IPS DF 6.9 (cell line): ENCODE results near the gene WDR27.
"Not testable (repeated sequence)": the region's sequence is repeated elsewhere in the genome, so short reads cannot be mapped to it uniquely, and the experiment has no call there.

Experiments used
- DNase-seq: peaks from one replicate; pipeline ENCODE4 v3.0.0-alpha.2; 2013; ENCODE audit warnings: low read depth, low spot score
- H3K27ac ChIP-seq: one replicate; pipeline ENCODE4 v1.5.1; 2013; ENCODE audit warnings: low read length, control low read depth
- H3K27me3 ChIP-seq: 2 replicates; pipeline ENCODE4 v1.6.1; 2013; ENCODE audit warnings: mild to moderate bottlenecking, low read length; ENCODE audit not compliant: control insufficient read depth, insufficient read depth
- H3K36me3 ChIP-seq: 2 replicates; pipeline ENCODE4 v1.6.1; 2013; ENCODE audit warnings: low read length; ENCODE audit not compliant: control insufficient read depth, insufficient read depth
- H3K4me1 ChIP-seq: 2 replicates; pipeline ENCODE4 v1.6.1; 2013; ENCODE audit warnings: low read length; ENCODE audit not compliant: control insufficient read depth, insufficient read depth
- H3K4me3 ChIP-seq: 2 replicates; pipeline ENCODE4 v1.5.1; 2013; ENCODE audit warnings: mild to moderate bottlenecking, low read length
- H3K9me3 ChIP-seq: 2 replicates; pipeline ENCODE4 v1.6.1; 2013; ENCODE audit warnings: low read length, inconsistent platforms; ENCODE audit not compliant: control insufficient read depth, insufficient read depth
- WGBS: extraction: QIAGEN DNeasy Blood & Tissue Kit; methylation state at CpG from one replicate; pipeline ENCODE4 v1.1.7; 2013; ENCODE audit warnings: mixed read lengths, missing lambda C conversion rate; ENCODE audit not compliant: insufficient read length, insufficient coverage; 5-methylcytosine and 5-hydroxymethylcytosine counted together

Gene WDR27

DNA sequence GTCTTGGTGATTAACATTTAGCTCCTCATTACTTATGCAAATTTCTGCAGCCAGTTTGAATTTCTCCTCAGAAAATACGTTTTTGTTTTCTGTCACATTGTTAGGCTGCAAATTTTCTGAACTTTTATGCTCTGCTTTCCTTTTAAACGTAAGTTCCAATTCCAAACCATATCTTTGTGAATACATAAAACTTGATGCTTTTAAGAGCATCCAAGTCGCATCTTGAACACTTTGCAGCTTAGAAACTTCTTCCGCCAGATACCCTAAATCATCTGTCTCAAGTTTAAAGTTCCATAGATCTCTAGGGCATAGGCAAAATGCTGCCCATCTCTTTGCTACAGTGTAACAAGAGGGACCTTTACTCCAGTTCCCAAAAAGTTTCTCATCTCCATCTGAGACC, 234.1 kb downstream of the WDR27 start:
- H3K36me3 ChIP-seq, H3K27me3 ChIP-seq, H3K9me3 ChIP-seq, DNase-seq, H3K4me1 ChIP-seq, H3K4me3 ChIP-seq, H3K27ac ChIP-seq: not testable (repeated sequence)
- WGBS, result no CpG with 5 or more reads among the region's 4 CpGs

- no CpG with 5 or more reads among the region's 2 CpGs for WGBS
These were observed 235.6 kb downstream of the WDR27 start for GRCh38 chr6:169466256-169466655.

DNA sequence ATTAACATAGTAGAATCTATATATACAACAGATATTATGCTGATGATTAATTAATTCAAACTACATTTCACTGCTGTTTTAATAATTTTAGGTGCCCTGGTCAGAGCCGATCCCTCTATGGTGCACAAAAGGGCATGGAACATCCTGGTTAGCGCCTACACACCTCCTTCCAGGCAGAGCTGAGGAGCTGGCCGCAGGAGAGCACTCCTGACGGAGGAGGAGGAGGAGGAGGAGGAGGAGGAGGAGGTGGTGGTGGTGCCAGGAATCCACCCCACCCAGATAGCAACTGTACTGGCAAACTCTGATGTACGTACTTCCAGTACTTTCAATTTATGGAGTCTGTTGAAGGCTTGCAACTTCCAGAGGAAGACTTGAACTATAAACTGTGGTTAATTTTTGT, 244.1 kb downstream of the WDR27 start:
- Histone ChIP-seq H3K36me3 (peaks cover 5% of the 10 kb centered on the region), H3K9me3 (no peaks in the 10 kb centered on the region), H3K4me3 (no peak overlapping the region), H3K27me3 (no peaks in the 10 kb centered on the region), H3K4me1 (no peaks in the 10 kb centered on the region), H3K27ac (no peak overlapping the region)
- DNase-seq, result no peak
- no CpG with 5 or more reads among the region's 5 CpGs for WGBS

More at GRCh38 chr6:169466256-169466655, 235.6 kb downstream of the WDR27 start:
- H3K4me1 ChIP-seq, H3K4me3 ChIP-seq, DNase-seq, H3K27me3 ChIP-seq, H3K9me3 ChIP-seq, H3K36me3 ChIP-seq, H3K27ac ChIP-seq: not testable (repeated sequence)

- Histone ChIP-seq H3K27ac (no peak overlapping the region), H3K4me1 (no peaks in the 10 kb centered on the region), H3K36me3 (peaks cover 5% of the 10 kb centered on the region), H3K27me3 (no peaks in the 10 kb centered on the region), H3K9me3 (no peaks in the 10 kb centered on the region), H3K4me3 (no peak overlapping the region)
- no peak for DNase-seq
- no CpG with 5 or more reads among the region's 12 CpGs for WGBS
These were observed 245.0 kb downstream of the WDR27 start for GRCh38 chr6:169456840-169457239.

- no CpG with 5 or more reads among the region's 1 CpG for WGBS
- DNase-seq, result no peak
These were observed 246.4 kb downstream of the WDR27 start for GRCh38 chr6:169455470-169455869.

GRCh38 chr6:169454872-169455204, 247.0 kb downstream of the WDR27 start:
- H3K27me3 ChIP-seq, result no peaks in the 10 kb centered on the region
- H3K4me1 ChIP-seq, result no peaks in the 10 kb centered on the region
- H3K4me3 ChIP-seq, result no peak overlapping the region
- no CpG with 5 or more reads among the region's 10 CpGs for WGBS
- DNase-seq, result no peak
- no peak overlapping the region for H3K27ac ChIP-seq
- H3K9me3 ChIP-seq, result no peaks in the 10 kb centered on the region
- peaks cover 5% of the 10 kb centered on the region for H3K36me3 ChIP-seq

More at GRCh38 chr6:169455470-169455869, 246.4 kb downstream of the WDR27 start:
- no peak overlapping the region for H3K27ac ChIP-seq
- peaks cover 5% of the 10 kb centered on the region for H3K36me3 ChIP-seq
- no peak overlapping the region for H3K4me3 ChIP-seq
- H3K27me3 ChIP-seq, result no peaks in the 10 kb centered on the region
- H3K4me1 ChIP-seq, result no peaks in the 10 kb centered on the region
- H3K9me3 ChIP-seq, result no peaks in the 10 kb centered on the region

GRCh38 chr6:169454204-169454871, 247.5 kb downstream of the WDR27 start:
- no CpG with 5 or more reads among the region's 8 CpGs for WGBS
- no peak for DNase-seq
- Histone ChIP-seq H3K36me3 (peaks cover 5% of the 10 kb centered on the region), H3K27ac (no peak overlapping the region), H3K9me3 (no peaks in the 10 kb centered on the region), H3K27me3 (no peaks in the 10 kb centered on the region), H3K4me1 (no peaks in the 10 kb centered on the region), H3K4me3 (no peak overlapping the region)

- no peak overlapping the region for H3K27ac ChIP-seq
- WGBS, result no CpG with 5 or more reads among the region's 11 CpGs
- no peak for DNase-seq
These were observed 248.8 kb downstream of the WDR27 start for GRCh38 chr6:169452869-169453620.

GRCh38 chr6:169452117-169452868, 249.5 kb downstream of the WDR27 start:
- H3K27me3 ChIP-seq, result no peaks in the 10 kb centered on the region
- peaks cover 5% of the 10 kb centered on the region for H3K36me3 ChIP-seq
- WGBS, result no CpG with 5 or more reads among the region's 36 CpGs
- H3K27ac ChIP-seq, result no peak overlapping the region
- no peaks in the 10 kb centered on the region for H3K4me1 ChIP-seq
- H3K4me3 ChIP-seq, result no peak overlapping the region
- no peaks in the 10 kb centered on the region for H3K9me3 ChIP-seq
- no peak for DNase-seq

More at GRCh38 chr6:169452869-169453620, 248.8 kb downstream of the WDR27 start:
- Histone ChIP-seq H3K9me3 (no peaks in the 10 kb centered on the region), H3K4me1 (no peaks in the 10 kb centered on the region), H3K36me3 (peaks cover 5% of the 10 kb centered on the region), H3K4me3 (no peak overlapping the region), H3K27me3 (no peaks in the 10 kb centered on the region)

DNA sequence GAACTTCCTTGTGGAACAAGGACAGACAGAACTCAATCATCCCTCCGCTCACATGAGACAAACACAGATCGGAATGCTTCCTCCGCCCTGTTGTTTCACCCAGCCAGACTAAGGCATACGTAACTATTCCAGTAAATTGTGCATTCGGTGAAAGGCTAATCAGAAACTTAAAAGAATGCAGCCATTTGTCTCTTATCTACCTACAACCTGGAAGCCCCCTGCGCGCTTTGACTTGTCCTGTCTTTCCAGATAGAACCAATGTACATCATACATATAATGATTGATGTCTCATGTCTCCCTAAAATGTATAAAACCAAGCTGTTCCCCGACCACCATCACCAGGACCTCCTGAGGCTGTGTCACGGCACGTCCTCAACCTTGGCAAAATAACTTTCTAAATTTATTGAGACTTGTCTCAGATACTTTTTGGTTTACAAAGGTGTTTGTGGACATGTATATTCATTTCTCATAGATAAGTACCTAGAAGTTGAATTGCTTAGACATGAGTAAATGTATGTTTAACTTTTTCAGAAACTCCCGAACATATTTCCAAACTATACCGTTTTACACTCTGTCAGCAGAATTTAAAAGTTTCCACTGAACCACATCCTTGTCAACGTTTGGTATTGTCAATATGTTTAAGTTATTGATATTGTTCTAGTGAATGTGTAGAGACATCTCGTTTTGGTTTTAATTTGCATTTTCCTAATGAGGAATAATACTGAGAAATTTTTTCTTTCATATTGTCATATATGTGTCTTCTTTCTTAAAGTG, 250.6 kb downstream of the WDR27 start:
- no CpG with 5 or more reads among the region's 14 CpGs for WGBS
- Histone ChIP-seq H3K36me3 (no peaks in the 10 kb centered on the region; the same call in 1 of the 2 replicates), H3K27ac (no peak overlapping the region), H3K9me3 (no peaks in the 10 kb centered on the region), H3K4me3 (no peak overlapping the region), H3K27me3 (no peaks in the 10 kb centered on the region), H3K4me1 (no peaks in the 10 kb centered on the region)
- DNase-seq, result no peak
